Panc1 (cell line): ENCODE results near the gene CBS. TPM values are rescaled to one million over a fixed set of nuclear protein-coding genes. Genes with fewer than 3 reads are reported as not detected.

Source experiments
- ATAC-seq: fragments of 200-7000 bp; cut with Tn5 transposase; 2 replicates; pipeline ENCODE4 v1.9.1; 2020; ENCODE audit warnings: mild to moderate bottlenecking, moderate library complexity
- BruUV-seq: library from RNA; stranded (reverse); fragments of 400-500 nt; replicated peaks from 2 replicates; lab custom pipeline; 2021; lab: Mats Ljungman, UMichigan
- CTCF ChIA-PET: fragments of 300-600 bp; sonication (Branson Sonifier 250); formaldehyde crosslinking; loops from one replicate; lab custom pipeline; 2022; ENCODE audit warnings: antibody characterized with exemption; lab: Charles Lee
- POLR2A ChIA-PET: fragments of 300-600 bp; sonication (Branson Sonifier 250); formaldehyde crosslinking; loops from one replicate; lab custom pipeline; 2022; ENCODE audit warnings: antibody characterized with exemption; lab: Charles Lee
- DNase-seq: peaks from one replicate; pipeline ENCODE4 v3.0.0-alpha.2; 2010; ENCODE audit warnings: low read depth, low spot score
- H3K27ac ChIP-seq: 2 replicates; pipeline ENCODE4 v1.5.1; 2011; ENCODE audit warnings: mild to moderate bottlenecking, low read length, inconsistent platforms
- H3K27me3 ChIP-seq: fragments of 200-500 bp; sonication (Bioruptor generic); 2 replicates; pipeline ENCODE4 v1.6.0; 2014; ENCODE audit warnings: low read length, inconsistent platforms; ENCODE audit not compliant: control insufficient read depth, insufficient read depth
- H3K36me3 ChIP-seq: fragments of 200-500 bp; sonication (Bioruptor generic); 2 replicates; pipeline ENCODE4 v1.5.1; 2014; ENCODE audit warnings: inconsistent platforms, mild to moderate bottlenecking, low read length, moderate library complexity; ENCODE audit not compliant: control insufficient read depth, insufficient read depth
- H3K4me1 ChIP-seq: 2 replicates; pipeline ENCODE4 v1.5.1; 2011; ENCODE audit warnings: inconsistent platforms, mild to moderate bottlenecking, low read length, moderate library complexity; ENCODE audit not compliant: control insufficient read depth, insufficient read depth
- H3K4me3 ChIP-seq, 2 experiments: 2 replicates each; pipeline ENCODE4 v1.5.1; 2011 to 2012; ENCODE audit warnings: low read depth in 2 of 2, low read length in 2 of 2, mild to moderate bottlenecking in 2 of 2, inconsistent platforms in 1 of 2, moderate library complexity in 1 of 2
- H3K9me3 ChIP-seq: fragments of 200-500 bp; sonication (Bioruptor generic); 2 replicates; pipeline ENCODE4 v1.5.1; 2014; ENCODE audit warnings: low read depth, mild to moderate bottlenecking, inconsistent platforms, low read length, moderate library complexity; ENCODE audit not compliant: control insufficient read depth, insufficient read depth
- POLR2AphosphoS5 ChIP-seq: IDR thresholded peaks from 2 replicates; pipeline ENCODE4 v1.6.1; 2012; ENCODE audit warnings: mild to moderate bottlenecking, low read depth, low read length, moderate library complexity
- SIN3A ChIP-seq: IDR thresholded peaks from 2 replicates; pipeline ENCODE4 v1.6.1; 2012; ENCODE audit warnings: low read depth, mild to moderate bottlenecking, low read length, moderate library complexity, borderline replicate concordance; ENCODE audit not compliant: insufficient read depth
- TCF7L2 ChIP-seq: IDR thresholded peaks from 2 replicates; pipeline ENCODE4 v1.6.1; 2011; ENCODE audit warnings: mild to moderate bottlenecking, low read depth, low read length, inconsistent platforms
- in situ Hi-C: cut with HindIII; loops from 2 replicates; pipeline ENCODE4 v1.10.0; 2016; ENCODE audit warnings: low sequenced_read_pairs, low pct_unique_long_range_greater_than_20kb
- intact Hi-C: fragments of 100-400 bp; cut with micrococcal nuclease; formaldehyde crosslinking; loops from one replicate; pipeline ENCODE4 v1.10.0; 2022; ENCODE audit not compliant: unreplicated experiment
- total RNA-seq: library from RNA; stranded (reverse); gene quantifications from one replicate; pipeline ENCODE4 v1.2.1, GENCODE V29; 2021; ENCODE audit not compliant: unreplicated experiment
- TF ChIP-seq, protein P1 (sequence below), 2 experiments: IDR thresholded peaks; 2 replicates each; pipeline ENCODE4 v1.6.1; 2011 to 2012; ENCODE audit warnings: low read depth in 2 of 2, control low read depth in 1 of 2, low read length in 1 of 2, mild to moderate bottlenecking in 1 of 2, moderate library complexity in 1 of 2; ENCODE audit not compliant: insufficient read depth in 1 of 2
- TF ChIP-seq, protein P2 (sequence below): fragments of 450-650 bp; IDR thresholded peaks from 2 replicates; pipeline ENCODE4 v1.5.1; 2017; ENCODE audit warnings: mild to moderate bottlenecking

The CBS gene
- total RNA-seq, 1 experiment from 2014 or later: 62.5 TPM

DNA sequence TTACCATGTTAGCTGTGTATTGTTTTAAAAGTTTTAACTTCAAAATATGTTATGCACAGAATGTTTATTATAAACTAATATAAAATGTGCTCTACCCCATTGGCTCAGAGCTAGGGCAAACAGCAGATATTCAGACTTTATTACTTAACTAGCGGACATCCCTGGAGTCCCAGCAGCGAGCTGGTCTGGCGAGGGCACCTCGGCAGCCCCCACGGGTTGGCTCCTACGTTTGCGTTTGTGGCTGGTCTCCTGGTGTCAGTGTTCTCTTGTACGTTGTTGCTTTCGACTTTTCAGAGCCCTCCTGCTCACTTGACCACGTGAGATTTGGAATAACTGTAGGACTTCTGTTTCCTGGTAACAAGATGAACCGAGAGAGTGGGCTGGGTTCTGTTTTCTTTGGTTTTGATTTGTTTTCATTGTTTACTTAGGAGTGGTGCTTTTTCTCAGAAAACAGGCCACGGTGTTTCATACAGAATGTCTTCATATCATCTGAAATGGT lies 44.5 kb downstream of the CBS start:
- H3K4me3 ChIP-seq: no peak overlapping the region
- ATAC-seq (no peak), DNase-seq (no peak)
- BruUV-seq: no TSS peak
- H3K36me3 ChIP-seq: peaks cover 2% of the 10 kb centered on the region; the same call in 1 of the 2 replicates
- intact Hi-C loops (no loop called here), in situ Hi-C loops (no loop called here)
- no peaks in the 10 kb centered on the region for H3K4me1 ChIP-seq
- no peaks in the 10 kb centered on the region for H3K9me3 ChIP-seq
- ChIA-PET POLR2A (no interaction called here), CTCF (interaction anchor here (0.6 kb wide), 1 partner anchor 614 kb away, joined by 3 read pairs; no protein-coding TSS in a partner anchor)
- no peaks in the 10 kb centered on the region for H3K27me3 ChIP-seq
- no peak overlapping the region for H3K27ac ChIP-seq
- no peak for TF ChIP-seq TCF7L2
- no peak for TF ChIP-seq POLR2AphosphoS5
- no peak for TF ChIP-seq SIN3A
- TF ChIP-seq, protein P1, sequence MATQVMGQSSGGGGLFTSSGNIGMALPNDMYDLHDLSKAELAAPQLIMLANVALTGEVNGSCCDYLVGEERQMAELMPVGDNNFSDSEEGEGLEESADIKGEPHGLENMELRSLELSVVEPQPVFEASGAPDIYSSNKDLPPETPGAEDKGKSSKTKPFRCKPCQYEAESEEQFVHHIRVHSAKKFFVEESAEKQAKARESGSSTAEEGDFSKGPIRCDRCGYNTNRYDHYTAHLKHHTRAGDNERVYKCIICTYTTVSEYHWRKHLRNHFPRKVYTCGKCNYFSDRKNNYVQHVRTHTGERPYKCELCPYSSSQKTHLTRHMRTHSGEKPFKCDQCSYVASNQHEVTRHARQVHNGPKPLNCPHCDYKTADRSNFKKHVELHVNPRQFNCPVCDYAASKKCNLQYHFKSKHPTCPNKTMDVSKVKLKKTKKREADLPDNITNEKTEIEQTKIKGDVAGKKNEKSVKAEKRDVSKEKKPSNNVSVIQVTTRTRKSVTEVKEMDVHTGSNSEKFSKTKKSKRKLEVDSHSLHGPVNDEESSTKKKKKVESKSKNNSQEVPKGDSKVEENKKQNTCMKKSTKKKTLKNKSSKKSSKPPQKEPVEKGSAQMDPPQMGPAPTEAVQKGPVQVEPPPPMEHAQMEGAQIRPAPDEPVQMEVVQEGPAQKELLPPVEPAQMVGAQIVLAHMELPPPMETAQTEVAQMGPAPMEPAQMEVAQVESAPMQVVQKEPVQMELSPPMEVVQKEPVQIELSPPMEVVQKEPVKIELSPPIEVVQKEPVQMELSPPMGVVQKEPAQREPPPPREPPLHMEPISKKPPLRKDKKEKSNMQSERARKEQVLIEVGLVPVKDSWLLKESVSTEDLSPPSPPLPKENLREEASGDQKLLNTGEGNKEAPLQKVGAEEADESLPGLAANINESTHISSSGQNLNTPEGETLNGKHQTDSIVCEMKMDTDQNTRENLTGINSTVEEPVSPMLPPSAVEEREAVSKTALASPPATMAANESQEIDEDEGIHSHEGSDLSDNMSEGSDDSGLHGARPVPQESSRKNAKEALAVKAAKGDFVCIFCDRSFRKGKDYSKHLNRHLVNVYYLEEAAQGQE (IDR thresholded peaks at IDR 0.05; ENCODE audit: insufficient read depth in 1 of 2, low read depth in 2 of 2, low read length in 1 of 2): no peak
- TF ChIP-seq, protein P2, sequence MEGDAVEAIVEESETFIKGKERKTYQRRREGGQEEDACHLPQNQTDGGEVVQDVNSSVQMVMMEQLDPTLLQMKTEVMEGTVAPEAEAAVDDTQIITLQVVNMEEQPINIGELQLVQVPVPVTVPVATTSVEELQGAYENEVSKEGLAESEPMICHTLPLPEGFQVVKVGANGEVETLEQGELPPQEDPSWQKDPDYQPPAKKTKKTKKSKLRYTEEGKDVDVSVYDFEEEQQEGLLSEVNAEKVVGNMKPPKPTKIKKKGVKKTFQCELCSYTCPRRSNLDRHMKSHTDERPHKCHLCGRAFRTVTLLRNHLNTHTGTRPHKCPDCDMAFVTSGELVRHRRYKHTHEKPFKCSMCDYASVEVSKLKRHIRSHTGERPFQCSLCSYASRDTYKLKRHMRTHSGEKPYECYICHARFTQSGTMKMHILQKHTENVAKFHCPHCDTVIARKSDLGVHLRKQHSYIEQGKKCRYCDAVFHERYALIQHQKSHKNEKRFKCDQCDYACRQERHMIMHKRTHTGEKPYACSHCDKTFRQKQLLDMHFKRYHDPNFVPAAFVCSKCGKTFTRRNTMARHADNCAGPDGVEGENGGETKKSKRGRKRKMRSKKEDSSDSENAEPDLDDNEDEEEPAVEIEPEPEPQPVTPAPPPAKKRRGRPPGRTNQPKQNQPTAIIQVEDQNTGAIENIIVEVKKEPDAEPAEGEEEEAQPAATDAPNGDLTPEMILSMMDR: no peak

DNA sequence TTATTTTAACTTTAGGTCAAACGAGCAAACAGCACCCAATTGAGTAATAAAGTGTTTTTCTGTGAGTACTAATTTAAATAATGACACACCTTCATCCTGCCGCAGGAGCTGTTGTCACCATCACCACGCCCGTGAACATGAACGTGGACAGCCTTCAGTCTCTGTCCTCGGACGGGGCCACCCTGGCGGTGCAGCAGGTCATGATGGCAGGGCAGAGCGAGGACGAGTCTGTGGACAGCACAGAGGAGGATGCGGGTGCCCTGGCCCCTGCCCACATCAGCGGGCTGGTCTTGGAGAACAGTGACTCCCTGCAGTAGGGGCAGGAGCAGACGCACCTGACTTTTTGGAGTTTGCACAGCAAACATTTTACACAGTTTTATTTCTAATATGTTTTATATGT lies 45.9 kb downstream of the CBS start:
- TF ChIP-seq SIN3A: no peak
- TF ChIP-seq POLR2AphosphoS5: no peak
- TF ChIP-seq, protein P1 (IDR thresholded peaks at IDR 0.05; ENCODE audit: insufficient read depth in 1 of 2, low read depth in 2 of 2, low read length in 1 of 2): no peak
- TF ChIP-seq TCF7L2: no peak
- TF ChIP-seq, protein P2: no peak
- in situ Hi-C loops: no loop called here
- H3K4me1 ChIP-seq: 0 out of 2 replicates have a peak, but pooled peaks cover 5% of the 10 kb centered on the region

More for the DNA sequence above, 45.9 kb downstream of the CBS start:
- no peak for ATAC-seq
- no peak for DNase-seq
- ChIA-PET CTCF (interaction anchor here (0.7 kb wide), 1 partner anchor 103 kb away, joined by 5 read pairs; no protein-coding TSS in a partner anchor), POLR2A (interaction anchor here (0.6 kb wide), 1 partner anchor 414 kb away, joined by 3 read pairs; no protein-coding TSS in a partner anchor)
- Histone ChIP-seq H3K4me3 (no peak overlapping the region), H3K27ac (no peak overlapping the region), H3K9me3 (no peaks in the 10 kb centered on the region), H3K27me3 (no peaks in the 10 kb centered on the region), H3K36me3 (peaks cover 2% of the 10 kb centered on the region; the same call in 1 of the 2 replicates)
- intact Hi-C loops: no loop called here
- BruUV-seq: no TSS peak
